Activated CD8-positive, alpha-beta memory T cell treated with anti-CD3 and anti-CD28 coated beads for 1 hour (primary cell): ENCODE data around the gene CEP128.

Source experiments
- DNase-seq, 2 donors: peaks; one replicate each; pipeline ENCODE4 v3.0.0-alpha.2; 2020; ENCODE audit warnings: low read depth in 1 of 2; ENCODE audit errors: extremely low read depth in 1 of 2

Gene CEP128

DNA sequence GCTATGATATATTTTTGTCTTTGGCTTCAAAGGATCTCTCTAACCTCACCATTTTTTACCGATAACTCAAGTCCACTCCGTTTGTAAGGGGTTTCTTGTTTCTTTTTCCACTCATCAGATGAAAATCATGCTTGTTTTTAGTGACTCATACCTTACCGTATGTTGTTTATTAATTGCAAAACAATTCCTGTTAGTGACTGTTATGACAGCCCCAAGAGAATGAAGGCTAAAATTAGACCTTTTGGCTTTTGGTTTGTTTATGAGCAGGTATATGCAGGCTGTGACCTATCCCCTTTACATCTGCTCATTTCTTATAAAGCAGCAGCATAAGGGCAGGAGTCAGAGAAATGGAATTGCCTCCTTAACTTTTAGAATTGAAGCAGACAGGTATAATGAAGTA lies 319.8 kb downstream of the CEP128 start:
- no peak for DNase-seq

- DNase-seq: no peak
These were observed 321.1 kb downstream of the CEP128 start for GRCh38 chr14:80620434-80620833.

DNA sequence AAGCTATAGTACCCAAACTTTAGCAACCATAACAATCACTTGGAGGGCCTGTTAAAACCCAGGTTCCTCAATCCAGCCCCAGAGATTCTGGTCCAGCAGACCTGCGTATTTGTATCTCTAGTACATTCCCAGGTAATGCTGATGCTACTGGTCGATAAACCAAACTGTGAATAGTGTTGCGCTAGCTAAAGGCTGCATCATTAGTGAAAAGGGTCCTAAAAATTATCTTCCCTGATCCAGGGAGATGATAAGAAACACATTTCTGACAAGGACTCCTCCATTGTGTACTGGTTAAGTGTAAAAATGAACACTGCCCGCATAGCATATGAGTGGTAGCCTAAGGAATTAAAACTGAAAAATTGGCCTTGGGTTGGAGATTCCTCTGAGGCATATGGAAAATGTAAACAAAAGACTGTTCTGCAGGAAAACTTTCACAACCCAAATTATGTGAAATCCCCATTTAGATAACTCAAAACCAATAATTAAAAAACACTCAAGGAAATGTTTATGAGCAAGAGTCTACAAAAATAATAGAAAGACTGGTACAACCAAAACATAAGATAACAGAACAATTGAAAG lies 322.7 kb downstream of the CEP128 start:
- no peak for DNase-seq

- DNase-seq: no peak
These were observed 325.7 kb downstream of the CEP128 start for GRCh38 chr14:80615831-80616230.

DNA sequence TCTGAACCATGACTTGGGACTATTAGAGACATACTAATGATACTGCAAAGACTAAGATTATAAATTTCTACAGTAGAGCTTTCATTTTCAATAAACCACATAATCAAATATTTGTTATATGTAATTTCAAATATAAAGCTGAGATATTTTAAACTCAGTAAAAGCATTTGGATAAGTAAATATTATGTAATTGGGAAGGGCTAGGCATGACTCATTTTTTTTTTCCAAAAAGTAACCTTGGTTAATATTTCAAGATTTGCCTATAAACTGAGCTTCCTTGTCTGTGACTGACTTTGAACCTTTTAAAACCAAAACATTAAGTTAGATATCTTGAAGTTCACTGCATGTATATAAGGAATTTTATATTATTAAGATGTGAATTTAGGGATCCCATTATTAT lies 332.5 kb downstream of the CEP128 start:
- no peak for DNase-seq

DNA sequence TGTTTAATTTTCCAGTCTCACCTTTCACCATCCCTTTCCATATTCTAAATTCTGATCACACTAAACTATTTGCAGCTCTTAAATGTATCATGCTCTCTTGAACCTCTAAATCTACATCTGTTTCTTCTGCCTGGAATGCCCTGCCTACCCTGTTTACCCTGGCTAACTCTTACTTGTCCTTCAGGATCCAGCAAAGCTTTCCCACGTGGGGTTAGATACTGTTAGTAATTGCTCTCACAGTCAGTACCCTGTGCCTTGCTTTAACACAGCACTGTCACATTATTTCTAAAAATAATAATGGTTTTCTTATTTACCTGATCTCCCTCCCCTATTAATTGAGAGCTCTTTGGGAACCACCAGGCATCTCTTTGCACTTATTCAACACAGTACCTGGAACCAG lies 333.0 kb downstream of the CEP128 start:
- no peak for DNase-seq

- DNase-seq: no peak
These were observed 333.9 kb downstream of the CEP128 start for GRCh38 chr14:80607430-80608190.

- no peak for DNase-seq
These were observed 335.2 kb downstream of the CEP128 start for GRCh38 chr14:80606347-80606772.

GRCh38 chr14:80605536-80605935 lies 336.0 kb downstream of the CEP128 start:
- no peak for DNase-seq

DNA sequence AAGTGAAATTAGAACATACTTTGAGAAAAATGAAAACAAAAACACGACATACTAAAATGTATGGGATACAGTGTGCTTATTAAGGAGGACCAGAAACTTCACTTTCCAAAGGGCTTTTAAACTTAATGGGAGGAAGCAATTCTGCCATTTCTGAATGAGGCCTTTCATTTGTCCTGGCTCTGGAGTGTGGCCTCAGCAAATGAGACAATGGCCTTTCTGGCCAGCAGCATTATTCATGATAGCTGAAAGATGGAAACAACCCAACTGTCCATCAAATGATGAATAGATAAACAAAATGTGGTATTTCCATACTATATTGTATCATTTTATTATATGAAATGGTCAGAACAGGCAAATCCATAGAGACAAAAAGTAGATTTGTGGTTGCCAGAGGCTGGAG lies 338.6 kb downstream of the CEP128 start:
- DNase-seq: no peak

DNA sequence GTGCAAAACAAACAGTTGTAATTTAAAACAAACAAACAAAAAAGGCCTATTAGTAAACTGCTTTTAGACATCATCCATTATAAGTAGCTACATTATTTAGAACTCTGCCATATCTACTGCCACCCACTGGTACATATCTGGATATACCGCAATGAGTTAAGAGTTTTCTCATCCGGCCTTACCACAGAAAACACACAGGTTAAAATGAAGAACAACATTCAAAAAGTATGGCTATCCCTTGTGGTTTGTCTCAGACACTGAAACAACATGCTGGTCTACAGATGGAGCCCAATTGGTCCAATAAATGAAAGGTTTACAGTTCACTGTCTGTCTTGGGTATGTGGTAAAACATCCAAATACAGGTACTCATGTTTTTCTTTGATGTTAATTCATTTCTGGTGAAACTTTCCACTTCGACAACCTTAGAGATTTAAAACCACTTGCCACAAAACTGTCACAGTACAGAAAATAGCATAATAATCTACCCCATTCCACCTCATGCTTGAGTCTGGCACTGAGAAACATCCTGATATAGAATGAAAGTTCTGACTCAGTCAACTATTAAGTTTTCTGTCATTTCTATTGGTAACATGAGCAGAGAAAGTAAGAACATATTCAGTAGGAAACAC lies 354.3 kb downstream of the CEP128 start:
- no peak for DNase-seq

GRCh38 chr14:80586131-80586530 lies 355.4 kb downstream of the CEP128 start:
- no peak for DNase-seq

DNA sequence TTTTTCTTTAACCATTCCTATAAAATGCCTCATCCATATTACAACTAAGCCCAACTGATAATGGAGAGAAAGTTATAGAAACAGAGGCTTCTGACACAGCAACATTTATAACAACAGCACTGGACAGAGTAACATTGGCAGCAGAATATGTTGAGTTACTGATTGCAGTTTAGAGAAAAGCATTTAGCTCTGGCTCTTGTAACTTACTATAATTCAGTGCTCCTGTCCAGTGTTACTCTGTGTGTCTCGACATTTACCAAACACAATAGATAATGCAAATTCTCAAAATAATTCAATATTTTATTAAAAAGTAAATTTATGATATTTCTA lies 356.1 kb downstream of the CEP128 start:
- DNase-seq: no peak

- DNase-seq: no peak
These were observed 356.6 kb downstream of the CEP128 start for GRCh38 chr14:80584744-80585505.

DNA sequence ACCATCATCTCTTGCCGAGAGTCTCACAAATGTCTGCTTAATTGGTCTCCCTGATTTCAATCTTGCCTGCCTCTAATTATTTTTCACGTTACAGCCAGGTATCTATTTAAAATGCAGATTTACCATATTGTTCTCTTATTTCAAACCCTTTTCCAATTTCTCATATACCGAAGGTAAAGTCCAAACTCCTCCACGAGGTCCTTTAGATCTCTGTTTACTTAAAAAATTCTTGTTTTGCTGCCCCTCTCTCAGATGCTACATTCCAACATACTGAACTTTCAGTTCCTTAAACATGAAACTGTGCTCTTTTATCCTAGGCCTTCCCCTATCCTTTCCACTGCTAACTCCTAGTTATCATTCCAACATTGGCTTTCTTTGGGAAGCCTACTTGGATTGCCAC lies 363.9 kb downstream of the CEP128 start:
- no peak for DNase-seq

DNA sequence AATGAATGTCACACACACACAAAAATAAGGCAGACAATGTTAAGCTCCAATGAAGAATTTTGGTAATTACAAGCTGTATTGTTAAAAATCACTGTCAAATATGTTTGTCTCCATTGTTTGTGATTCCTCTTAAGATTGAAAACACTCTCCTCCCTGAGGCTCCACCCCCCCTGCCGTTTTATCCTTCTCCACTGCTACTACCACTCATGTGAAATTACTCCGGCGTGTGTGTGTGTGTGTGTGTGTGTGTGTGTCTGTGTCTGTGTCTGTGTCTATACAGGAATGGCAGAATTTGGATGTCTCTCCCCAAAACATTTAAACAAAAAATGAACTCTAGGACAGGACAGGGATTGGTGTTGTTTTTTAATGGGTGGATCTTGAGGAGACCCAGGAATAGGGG lies 365.1 kb downstream of the CEP128 start:
- no peak for DNase-seq

GRCh38 chr14:80575763-80576162 lies 365.8 kb downstream of the CEP128 start:
- no peak for DNase-seq

DNA sequence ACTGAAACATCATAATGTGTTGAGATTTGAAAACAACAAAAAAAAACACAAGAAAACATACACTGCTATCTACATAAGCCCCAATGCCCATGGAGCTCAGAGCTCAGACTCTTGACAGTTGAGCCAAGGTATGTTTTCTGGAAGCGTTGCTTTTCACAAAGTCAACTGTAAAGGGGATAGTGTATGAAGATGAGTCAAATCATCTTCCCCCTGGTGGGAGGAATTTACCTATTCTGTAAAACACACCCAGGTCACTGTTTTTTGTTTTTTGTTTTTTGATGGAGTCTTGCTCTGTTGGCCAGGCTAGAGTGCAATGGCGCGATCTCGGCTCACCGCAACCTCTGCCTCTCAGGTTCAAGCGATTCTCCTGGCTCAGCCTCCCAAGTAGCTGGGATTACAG lies 368.9 kb downstream of the CEP128 start:
- no peak for DNase-seq

GRCh38 chr14:80570930-80571298 lies 370.6 kb downstream of the CEP128 start:
- no peak for DNase-seq

DNA sequence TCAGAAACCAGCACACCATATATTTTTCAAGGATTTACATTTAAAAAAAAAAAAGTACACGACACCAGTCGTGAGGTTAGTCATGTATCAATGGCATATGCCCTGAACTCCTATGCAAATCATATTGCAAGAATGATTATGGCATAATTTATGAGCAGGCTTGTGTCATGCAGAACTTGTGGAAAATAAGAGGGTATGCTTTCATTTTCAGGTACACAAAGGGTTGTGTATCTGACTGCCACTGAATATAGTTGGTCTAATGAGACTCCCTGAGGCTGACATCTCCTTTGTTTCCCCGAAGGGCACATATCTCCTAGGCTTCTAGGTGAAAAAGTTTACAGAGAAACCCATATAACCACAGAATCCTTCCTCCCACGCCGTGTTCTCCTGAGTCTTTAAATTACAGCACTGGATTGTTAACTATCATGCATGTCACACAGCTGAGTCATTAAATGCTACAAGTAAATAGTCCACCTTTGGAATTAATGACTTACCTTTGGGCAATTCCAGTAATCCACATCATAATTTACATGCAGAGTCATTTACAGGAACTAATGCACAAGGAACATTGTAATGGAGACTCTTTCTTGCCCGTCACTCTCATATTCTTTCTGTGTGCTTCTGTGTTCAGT lies 373.5 kb downstream of the CEP128 start:
- DNase-seq: no peak

DNA sequence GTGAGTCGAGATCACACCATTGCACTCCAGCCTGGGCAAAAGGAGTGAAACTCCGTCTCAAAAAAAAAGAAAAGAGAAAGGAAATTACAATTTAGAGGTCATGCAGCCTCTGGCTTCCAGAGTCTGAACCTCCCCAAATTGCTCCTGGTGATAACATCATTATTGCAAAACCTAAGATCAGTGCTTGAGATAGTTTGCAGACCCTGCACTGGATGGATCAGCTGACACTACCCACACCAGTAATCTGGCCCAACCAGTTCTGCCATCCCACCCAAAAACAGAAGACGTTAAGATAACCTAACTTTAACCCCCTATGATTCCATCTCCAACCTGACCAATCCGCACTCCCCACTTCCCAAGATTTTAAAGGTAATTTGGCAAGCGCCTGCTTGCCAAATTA lies 376.5 kb downstream of the CEP128 start:
- DNase-seq: no peak
